Suprapubic skin (tissue), 4 donors: ENCODE results near the gene EYA3.

Experiments
- POLR2A ChIP-seq, 2 donors: fragments of 450-650 bp; IDR thresholded peaks; one replicate each; pipeline ENCODE4 v1.6.1; 2017; ENCODE audit warnings: antibody characterized with exemption in 2 of 2, mild to moderate bottlenecking in 2 of 2, moderate library complexity in 2 of 2
- POLR2AphosphoS5 ChIP-seq, 3 donors: sonication (generic); formaldehyde crosslinking; IDR thresholded peaks; one replicate each; pipeline ENCODE4 v1.6.1; 2017; ENCODE audit warnings: antibody characterized with exemption in 3 of 3
- TF ChIP-seq, protein P1 (sequence below), 2 donors: fragments of 200-600 bp in 1 of 2; fragments of 450-650 bp in 1 of 2; sonication (generic) in 1 of 2; IDR thresholded peaks; one replicate each; pipeline ENCODE4 v1.5.1; 2016 to 2019; ENCODE audit warnings: antibody characterized with exemption in 2 of 2, mild to moderate bottlenecking in 1 of 2, moderate library complexity in 1 of 2

DNA sequence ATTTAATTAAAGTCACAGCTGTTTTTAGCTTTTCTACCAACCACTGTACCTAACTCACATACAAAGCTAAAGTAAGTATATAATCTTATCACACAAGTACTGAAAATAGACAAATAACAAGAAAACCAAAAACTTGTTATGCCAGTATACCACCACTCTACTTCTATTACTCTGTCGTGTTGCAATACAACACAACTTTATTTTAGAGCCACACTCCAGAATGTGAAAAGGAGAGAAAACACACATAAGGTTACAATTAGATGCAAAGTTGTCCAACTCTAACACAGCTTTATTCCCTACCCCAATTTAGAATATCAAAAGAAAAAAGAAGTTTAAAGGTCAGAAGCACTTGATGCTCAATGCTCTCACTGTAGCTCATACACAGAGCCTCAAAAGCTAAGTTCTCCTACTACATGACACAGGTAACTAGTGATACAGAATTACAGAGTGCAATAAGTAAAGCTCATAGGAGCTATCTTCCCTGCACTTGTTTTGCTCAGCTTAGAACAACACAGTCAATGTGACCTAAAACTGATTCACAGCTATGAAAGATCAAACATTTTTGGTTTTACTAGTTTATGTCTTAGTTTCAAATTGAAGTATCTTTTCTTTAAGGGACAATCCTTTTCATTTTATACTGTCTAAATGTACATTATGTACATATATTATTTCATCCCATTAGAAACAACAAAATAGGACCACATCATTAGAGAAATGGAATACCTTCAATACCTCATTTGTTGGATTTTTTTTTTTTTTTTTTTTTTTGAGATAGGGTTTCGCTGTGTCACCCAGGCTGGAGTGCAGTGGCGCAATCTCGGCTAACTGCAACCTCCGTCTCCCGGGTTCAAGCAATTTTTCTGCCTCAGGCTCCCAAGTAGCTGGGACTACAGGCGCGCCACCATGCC lies 29.2 kb downstream of the EYA3 start:
- TF ChIP-seq POLR2A (IDR thresholded peaks at IDR 0.05) (no peak), POLR2AphosphoS5 (IDR thresholded peaks at IDR 0.05) (no peak)
- TF ChIP-seq, protein P1, sequence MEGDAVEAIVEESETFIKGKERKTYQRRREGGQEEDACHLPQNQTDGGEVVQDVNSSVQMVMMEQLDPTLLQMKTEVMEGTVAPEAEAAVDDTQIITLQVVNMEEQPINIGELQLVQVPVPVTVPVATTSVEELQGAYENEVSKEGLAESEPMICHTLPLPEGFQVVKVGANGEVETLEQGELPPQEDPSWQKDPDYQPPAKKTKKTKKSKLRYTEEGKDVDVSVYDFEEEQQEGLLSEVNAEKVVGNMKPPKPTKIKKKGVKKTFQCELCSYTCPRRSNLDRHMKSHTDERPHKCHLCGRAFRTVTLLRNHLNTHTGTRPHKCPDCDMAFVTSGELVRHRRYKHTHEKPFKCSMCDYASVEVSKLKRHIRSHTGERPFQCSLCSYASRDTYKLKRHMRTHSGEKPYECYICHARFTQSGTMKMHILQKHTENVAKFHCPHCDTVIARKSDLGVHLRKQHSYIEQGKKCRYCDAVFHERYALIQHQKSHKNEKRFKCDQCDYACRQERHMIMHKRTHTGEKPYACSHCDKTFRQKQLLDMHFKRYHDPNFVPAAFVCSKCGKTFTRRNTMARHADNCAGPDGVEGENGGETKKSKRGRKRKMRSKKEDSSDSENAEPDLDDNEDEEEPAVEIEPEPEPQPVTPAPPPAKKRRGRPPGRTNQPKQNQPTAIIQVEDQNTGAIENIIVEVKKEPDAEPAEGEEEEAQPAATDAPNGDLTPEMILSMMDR (IDR thresholded peaks at IDR 0.05): no peak
